Kasumi-1 (cell line): Measurements from ENCODE around the gene ZBTB26.

ENCODE experiments used
- DNase-seq, 2 experiments: peaks; one replicate each; lab custom pipeline; 2025; lab: John Stamatoyannopoulos, UW

Gene ZBTB26, protein sequence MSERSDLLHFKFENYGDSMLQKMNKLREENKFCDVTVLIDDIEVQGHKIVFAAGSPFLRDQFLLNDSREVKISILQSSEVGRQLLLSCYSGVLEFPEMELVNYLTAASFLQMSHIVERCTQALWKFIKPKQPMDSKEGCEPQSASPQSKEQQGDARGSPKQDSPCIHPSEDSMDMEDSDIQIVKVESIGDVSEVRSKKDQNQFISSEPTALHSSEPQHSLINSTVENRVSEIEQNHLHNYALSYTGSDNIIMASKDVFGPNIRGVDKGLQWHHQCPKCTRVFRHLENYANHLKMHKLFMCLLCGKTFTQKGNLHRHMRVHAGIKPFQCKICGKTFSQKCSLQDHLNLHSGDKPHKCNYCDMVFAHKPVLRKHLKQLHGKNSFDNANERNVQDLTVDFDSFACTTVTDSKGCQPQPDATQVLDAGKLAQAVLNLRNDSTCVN

DNA sequence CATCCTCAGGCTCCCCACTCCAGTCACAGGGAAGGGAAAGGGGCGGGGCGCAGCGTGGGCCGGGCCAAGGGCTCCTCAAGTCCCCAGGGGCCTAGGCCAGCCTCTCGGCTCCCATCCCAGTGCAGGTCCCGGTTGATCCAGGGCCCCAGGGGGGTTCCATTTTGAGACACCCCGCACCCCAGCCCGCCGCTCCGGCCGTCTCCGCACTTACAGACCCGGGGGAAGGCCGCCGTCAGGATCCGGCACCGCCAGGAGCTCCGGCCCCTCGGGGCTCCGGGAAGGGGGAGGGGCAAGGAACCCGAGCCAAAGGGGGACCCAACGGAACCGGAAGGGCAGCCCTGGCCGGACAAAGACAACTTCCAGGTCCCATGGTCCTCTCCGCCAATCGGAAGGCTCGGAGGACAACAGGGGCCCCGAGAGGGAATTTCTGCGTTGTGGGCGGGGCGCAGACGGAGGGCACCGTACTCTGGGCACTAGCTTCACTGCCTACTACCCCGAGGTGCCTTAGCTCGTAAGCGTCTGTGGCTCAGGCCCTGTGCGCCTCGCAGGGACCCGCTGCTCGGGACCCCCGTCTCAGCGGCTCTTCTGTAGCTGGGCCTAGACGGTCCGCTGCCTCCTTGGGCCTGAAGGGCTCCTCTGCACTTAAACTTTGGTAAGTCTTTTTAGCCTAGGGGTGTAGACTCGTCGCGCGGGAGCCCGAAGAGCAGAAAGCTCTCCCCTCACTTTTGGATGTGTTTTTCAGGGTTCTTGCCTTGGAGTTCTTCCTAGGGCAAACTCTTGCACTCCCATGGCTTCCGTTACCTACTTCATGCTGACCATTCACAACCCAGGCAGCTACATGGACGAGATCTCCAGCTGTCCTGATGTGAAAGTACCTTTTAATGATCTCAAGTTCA lies at the start of gene ZBTB26:
Gene ZBTB26, minus strand, starts transcription at position 287 of the 896 bp plus-strand sequence. CDS start 11,578 bp downstream, outside the sequence.
- peak; percentile 94 to 95 for DNase-seq

DNA sequence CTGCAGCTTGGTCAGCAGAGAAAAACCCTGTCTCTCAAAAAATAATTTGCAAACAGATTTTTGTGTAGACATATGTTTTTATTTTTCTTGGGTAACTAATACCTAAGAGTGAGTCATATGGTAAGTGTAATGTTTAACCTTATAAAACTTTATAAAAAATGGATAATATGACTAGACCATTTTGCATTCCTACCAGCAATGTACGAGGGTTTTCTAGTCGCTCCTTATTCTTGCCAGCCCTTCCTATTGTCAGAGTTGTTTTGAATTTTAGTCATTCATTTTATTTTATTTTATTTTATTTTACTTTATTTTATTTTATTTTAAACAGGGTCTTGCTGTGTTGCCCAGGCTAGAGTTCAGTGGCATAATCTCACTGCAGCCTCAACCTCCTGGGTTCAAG lies 47.3 kb upstream of the ZBTB26 start:
- DNase-seq, result no peak

DNA sequence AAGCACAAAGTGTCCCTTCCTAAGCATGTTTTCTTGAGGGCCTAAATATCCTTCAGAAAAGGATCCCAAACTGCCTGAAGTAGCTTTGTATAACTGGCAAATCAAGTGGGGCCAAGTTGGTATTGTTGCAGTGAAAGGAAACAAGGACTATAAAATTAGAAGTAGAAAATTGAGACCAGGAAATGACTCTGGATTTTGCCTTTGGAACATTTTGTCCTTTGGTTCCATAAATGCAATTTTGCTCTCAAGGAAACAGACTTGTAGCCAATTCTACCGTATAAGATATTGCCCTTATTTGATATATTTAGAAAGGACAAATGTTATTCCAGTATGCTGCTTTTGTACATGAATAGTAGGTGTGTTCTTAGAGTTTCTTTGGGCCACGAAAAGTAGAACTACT lies 43.9 kb upstream of the ZBTB26 start:
- no peak for DNase-seq

DNA sequence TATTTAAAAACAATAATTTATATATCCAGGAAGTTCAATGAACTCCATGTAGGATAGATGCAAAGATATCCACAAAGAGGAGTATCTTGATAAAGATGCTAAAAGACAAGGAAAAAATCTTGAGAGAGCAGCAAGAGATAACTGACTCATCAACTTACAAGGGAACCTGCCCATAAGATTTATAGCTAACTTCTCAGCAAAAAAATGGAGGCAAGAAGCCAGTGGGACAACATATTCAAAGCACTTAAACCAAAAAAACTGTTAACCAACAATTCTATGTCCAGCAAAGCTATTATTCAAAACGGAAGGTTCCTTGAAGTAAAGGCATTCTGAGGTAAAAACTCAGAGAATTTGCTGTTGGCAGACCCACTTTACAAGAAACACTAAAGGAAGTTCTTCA lies 29.8 kb upstream of the ZBTB26 start:
- DNase-seq, result no peak

DNA sequence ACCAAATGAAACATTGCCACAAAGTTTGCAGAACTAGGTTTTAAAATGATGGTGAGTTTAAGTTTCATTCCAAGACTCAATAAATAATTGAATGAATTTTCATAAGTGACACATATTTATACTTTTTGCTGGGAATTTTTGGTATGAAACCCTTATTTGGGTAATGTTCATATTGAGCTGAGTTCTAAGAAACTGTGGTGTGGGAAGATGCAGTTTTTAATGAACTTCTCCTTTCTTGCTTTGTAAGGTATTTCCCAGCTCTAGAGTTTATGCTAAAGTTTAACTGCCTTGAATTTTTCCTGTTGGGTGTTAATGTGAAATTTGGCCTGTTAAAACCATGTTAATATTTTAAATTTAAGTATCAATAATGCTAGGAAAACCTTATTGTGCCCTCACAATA lies 24.6 kb upstream of the ZBTB26 start:
- DNase-seq, result no peak

DNA sequence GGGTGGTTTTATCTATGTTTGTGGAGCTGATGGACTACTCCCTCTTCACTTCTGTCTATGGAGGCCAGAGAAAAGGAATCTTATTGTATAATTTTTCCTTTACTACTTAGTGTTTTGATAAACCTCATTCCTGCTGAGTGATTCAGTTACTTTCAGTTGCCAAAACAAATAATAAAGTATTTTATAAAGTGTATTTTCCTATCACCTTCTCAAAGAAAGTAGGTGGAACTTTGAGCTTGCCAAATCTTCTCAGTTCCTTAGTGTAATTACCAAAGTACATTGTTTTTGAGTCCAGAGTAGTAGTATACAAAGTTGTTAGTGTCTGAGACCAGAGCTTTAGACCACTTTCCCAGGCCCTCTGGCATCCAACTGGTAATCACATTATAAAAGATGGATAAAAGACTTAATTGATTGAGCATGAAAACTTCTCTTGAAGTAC lies 23.0 kb upstream of the ZBTB26 start:
- DNase-seq, result no peak

DNA sequence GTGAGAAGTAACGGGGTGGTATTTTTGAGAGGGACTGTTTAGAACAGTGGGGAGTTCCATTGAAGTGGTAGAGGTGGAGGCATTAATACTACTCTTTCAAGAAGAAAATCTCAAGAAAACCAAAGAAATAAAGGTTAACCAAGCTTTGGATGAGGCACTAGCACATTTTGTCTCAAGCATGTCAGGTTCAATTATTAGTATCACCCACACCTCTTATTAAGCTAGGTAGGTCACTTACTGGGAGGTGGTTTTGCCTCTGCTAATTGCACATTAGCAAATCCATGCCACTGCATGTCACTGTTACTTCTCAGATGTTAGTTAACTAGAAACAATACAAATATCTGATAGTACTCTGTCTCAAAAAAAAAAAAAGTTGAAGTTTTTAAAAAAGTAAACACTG lies 19.7 kb upstream of the ZBTB26 start:
- no peak for DNase-seq

DNA sequence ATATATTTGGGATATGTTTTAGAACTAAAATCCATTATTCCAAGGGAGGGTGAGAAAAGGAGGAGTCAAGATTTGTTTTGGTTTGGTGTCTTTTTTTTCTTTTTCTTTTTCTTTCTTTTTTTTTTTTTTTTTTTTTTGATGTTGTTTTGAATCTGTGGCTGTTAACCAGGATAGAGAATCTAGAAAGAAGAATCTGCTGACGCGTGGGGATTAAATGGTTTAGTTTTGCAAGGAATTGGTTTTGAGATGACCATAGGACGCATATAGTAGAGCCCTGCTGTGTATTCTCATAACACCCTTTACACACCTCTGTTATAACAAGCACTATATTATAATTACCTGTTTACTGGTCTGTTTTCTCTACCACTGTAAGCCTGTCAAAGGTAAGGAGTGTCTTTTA lies 19.0 kb upstream of the ZBTB26 start:
- no peak for DNase-seq

DNA sequence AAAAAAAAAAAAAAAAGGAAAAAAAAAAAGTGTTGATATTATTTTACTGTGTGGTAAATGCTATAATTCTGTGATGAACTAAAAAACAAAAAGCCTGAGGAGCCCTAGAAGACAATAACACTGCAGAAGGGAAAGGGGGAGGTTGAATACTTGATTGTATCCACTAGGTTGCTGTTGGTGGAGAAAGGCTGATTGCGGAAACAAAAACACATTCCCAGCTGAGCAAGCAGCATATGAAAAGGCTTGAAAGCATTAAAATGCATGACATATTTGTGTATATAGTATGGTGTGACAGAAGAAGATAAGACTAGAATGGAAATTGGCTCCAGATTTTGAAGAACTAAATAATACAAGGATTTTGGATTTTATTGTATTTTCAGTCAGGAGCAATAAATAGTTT lies 18.4 kb upstream of the ZBTB26 start:
- DNase-seq, result no peak

DNA sequence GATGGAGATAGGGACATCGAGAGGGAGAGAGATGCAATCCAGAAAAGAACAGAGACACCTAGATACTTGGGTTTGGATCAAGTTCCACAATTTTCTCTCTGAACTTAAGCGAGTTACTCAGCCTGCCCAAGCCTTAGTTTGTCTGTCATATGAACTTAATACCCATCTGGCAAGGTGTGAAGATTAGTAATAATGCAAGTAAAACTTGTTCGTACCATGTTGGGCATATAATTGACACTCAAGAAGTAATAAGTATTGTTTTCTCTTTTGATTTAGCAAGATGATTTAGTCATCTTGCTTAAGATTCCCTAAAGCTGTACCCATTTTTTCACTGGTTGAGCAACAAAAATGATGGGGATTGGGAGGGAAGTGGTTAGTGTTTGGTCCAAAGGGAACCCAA lies 17.0 kb upstream of the ZBTB26 start:
- DNase-seq, result no peak

DNA sequence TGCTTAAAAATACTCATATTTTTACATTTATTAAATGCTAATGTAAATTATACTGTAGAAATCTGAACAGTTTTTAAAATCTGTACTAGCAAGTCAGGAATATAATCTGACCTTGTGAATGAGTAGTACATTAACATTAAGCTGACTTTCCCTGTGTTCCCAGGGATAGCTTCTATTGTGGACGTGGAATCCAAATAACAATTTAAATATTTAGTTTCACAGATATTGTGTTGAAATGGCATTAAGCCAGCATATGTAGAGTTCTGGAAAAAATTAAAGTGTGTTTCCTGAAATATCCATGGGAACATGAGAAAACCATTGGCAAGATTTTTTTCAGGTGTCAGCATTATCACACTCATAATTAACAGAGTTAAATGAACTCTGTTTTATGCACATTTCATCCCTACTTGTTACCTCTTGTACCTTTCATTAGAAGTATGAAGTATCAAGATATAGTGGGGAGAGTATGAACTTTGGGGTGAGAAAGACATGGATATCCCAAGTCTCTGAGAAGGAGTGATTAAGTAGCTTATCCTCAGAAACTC lies 15.2 kb upstream of the ZBTB26 start:
- no peak for DNase-seq

DNA sequence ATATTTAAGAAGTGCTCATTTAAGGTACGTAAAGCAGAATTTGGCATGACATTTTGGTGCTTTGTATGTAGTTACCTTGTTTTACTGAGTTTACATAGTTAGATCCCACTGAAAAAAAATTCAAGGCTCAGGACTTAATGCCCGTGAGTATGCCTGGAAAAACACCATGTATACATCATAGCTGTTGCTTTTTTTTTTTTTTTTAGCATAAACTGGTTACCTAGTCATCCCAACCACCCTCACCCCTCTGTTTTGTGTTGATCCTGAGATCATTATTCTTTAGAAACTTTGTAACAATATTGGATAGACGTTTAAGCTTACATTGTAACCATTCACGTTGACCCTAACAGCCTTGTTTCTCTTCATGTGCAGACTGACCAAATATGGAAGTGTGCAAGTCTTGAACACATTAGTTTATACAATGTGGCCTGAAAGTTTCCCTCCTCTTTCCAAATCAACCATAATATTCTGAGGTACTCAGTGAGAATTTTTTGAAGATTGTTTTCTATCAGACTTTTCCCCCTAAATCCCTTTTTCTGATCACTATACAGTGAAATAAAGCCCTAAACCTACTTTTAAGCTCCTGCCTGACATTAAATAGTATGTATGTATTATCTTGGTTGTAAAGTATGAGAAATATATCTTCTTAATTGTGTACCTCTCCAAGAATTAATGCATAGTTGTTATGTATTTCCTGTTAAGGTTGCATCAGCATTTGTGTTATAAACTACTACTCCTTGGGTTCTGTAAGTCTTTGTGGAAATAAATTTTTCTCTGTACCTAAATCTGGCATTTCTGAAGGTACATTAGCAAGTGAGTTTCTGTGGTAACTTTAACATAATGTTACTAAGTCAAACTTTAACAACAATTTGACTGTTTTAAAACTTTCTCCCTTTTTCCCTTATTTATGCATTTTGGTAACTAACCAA lies 13.9 kb upstream of the ZBTB26 start:
- no peak for DNase-seq

DNA sequence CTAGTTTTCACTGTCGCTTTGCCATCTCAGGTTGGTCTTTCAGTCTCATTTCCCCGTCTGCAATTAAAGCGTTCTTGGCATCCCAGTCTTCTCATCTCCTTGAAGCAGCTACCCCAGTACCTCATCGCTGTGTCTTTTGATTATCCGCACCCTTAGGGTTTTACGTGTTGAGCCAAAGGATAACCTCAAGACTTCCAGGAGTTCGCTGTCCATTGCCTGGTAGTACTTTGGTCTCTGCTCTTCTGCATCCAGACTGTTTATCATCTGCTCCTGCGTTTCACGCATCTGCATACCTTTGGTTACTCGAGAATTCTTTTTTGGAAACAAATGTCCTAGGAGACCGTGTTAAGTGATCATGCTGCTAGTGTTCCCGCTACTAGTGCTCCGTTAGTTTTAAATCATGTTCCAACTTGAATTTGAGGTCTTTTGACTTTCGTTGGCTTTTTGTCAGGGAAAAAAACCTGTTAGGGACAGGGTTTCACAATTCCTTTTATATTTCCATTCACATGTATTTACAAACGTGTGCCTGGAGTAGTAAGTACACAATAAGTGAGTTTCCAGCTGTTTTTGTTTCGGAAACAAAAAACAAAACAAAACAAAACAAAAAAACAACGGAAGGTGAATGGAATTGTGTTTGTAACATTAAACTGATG lies 10.4 kb upstream of the ZBTB26 start:
- peak; percentile 24 to 52 for DNase-seq

DNA sequence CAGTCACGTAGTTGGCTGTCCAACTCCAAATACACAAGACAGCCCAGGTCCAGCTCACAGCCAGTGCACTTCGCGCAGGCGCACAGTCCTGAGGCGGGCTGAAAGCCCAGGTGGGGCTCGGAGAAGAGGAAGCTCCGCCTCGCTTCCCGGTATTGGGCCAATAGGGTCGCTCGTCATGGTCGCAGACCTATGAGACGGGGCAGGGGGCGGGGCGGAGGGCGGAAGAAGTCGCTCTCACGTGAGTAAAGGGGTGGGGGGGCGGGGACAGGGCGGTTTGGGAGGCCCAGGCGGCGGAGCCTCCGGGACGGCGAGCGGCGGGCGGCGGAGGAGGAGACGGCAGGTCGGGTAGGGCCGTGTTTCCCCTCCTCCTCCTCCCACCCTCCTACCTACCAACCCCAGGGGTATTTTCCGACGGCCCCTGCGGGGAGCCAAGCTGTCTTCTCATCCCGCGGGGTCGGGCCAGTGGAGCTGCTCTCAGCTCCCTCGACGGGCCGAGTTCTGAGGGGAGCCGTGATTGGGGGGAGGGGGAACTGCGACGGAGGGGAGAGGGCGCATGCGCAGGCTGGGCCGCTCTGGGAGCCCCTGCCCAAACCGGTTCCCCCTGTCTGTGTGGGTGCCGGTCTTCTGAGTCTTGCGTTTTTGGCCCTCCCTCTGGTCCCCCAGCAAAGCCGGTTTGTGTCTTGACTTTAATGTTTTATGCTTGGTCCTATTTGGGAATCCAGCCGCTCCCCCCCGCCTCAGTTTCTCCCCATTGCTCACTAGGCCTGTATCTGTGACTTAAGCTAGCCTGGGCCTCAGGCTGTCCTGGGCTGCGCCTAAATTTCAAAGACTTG lies 9.7 kb upstream of the ZBTB26 start, which contains the start of gene RABGAP1:
Gene RABGAP1, plus strand, starts transcription at position 272 of the 833 bp plus-strand sequence. CDS start 16,040 bp downstream, outside the sequence.
- peak; percentile 94 to 96 for DNase-seq

DNA sequence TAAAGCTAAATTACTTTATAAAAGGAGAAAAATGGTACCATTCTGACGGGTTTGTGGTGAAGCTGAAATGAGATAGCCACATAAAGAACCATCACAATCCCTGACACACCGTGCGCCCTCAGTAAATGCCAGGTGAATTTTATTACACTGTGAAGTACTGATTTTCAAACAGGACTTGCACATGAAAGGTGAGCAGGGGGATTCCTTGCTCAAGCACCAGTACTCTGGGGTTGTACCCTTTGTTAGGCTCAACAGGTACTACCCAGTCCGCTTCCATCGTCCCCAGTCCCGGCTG lies 9.1 kb upstream of the ZBTB26 start:
- no peak for DNase-seq

DNA sequence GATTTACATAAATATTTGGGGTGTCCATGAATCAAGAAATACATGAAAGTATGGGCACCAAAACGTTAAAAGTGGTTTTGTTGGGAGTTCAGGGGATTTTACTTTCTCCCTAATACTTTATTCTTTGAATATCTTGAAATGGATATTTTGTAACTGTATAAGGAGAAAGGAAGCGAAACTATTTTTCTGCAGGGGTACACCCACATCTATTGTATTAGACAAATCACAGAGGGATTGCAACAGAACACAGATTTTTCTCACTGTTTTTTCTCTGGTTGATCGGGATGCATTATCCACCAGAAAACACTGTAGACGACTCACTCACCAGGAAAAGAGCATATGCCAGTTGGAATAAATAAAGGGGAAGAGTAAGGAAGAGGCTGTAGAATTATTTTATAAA lies 8.3 kb upstream of the ZBTB26 start:
- no peak for DNase-seq

DNA sequence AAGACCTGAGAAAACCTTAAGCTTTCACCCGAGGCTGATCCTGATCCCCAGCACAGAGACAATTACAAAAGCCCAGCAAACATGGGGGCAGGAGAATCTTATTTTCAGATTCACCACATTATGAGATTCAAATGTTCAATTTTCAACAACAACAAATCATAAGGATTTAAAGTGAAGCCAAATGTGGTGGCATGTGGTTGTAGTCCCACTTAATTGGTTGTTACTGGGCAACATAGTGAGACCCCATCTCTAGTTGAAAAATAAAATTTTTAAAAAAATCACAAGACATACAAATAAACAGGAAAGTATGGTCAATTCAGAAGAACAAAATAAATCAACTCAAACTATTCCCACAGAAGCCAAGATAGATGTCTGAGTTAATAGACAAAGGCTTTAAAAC lies 5.6 kb upstream of the ZBTB26 start:
- DNase-seq, result no peak

DNA sequence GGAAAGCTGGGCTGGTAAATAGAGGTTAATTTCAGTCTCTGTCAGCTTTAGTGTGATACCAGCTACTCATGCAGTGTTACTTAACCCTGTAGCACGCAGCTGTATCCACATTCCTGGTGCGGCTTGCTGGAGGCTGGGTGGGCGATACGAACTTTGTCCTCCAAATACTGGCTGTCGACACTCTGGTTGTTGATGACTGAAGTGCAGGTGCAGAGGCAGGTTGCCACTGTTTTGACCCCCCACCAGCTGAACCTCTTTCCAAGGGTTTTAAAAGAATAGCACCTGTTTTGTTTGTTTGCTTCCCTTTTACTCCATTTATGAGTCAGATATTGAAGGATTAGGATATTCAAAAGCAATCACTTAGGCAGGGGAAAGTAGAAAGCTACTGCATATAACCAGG lies 5.2 kb upstream of the ZBTB26 start:
- DNase-seq, result no peak

DNA sequence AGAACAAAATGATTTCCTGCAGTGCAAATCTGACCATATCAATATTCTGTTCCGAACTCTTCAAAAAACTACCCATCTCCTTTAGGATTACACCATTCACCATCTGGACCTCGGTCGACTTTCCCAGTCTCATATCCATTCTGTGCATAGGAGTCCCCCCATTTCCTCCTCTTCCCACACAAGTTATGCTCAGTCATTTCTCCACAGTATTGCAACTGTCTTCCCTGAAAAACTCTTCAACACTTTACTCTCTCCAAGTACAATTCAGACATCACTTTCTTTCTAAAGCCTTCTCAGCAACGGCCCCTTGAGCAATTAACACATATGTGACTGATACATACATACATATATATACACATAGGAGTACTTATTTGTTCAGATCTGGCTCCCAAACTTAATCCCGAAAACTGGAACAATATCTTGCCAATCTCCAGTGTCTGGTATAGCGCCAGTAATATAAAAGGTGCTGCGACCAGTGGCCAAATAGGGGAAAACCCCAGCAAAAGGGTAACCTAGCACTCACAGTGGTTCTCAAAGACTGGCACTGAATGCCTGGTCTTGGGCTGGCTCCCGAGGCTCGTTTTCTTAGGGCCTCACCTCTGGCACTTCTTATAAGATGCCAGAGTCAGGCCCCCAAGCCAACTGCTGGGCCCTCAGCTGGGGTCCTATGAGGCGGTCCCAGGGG lies 629 bp downstream of the ZBTB26 start:
- peak; percentile 44 for DNase-seq
